Progenitor cell of endocrine pancreas (in vitro differentiated cells): Measurements from ENCODE around the gene KRT16. TPM values are rescaled to one million over a fixed set of nuclear protein-coding genes. Genes with fewer than 3 reads are reported as not detected.

Source experiments
- DNase-seq: peaks from one replicate; pipeline ENCODE4 v3.0.0; 2021; ENCODE audit warnings: low spot score; ENCODE audit not compliant: unreplicated experiment
- H3K27ac Mint-ChIP-seq: 2 replicates; pipeline ENCODE4 v1.8.0; 2021; ENCODE audit warnings: mild to moderate bottlenecking, moderate library complexity, mixed read lengths
- H3K27me3 Mint-ChIP-seq: 2 replicates; pipeline ENCODE4 v1.8.0; 2021; ENCODE audit warnings: mixed read lengths
- H3K36me3 Mint-ChIP-seq: 2 replicates; pipeline ENCODE4 v1.8.0; 2022; ENCODE audit warnings: mixed read lengths; ENCODE audit not compliant: insufficient read depth
- H3K4me1 Mint-ChIP-seq: 2 replicates; pipeline ENCODE4 v1.8.0; 2021; ENCODE audit warnings: low read depth, mixed read lengths
- H3K4me3 Mint-ChIP-seq: 2 replicates; pipeline ENCODE4 v1.8.0; 2021; ENCODE audit warnings: low read depth, mild to moderate bottlenecking, moderate library complexity, mixed read lengths
- H3K9me3 Mint-ChIP-seq: 2 replicates; pipeline ENCODE4 v1.8.0; 2021; ENCODE audit warnings: low read depth, mixed read lengths
- total RNA-seq: library from RNA; stranded (reverse); gene quantifications from 2 replicates; pipeline ENCODE4 v1.2.1, GENCODE V29; 2021
- TF ChIP-seq, protein P1 (sequence below): fragments of 200-600 bp; sonication (generic); IDR thresholded peaks from one replicate; pipeline ENCODE4 v1.5.0; 2021; ENCODE audit warnings: antibody characterized with exemption, mild to moderate bottlenecking; ENCODE audit not compliant: unreplicated experiment

KRT16 gene
- total RNA-seq, 1 donor from 2014 or later = not detected

- Mint-ChIP-seq H3K4me1 (peaks cover 16% of the 10 kb centered on the region), H3K36me3 (no peaks in the 10 kb centered on the region), H3K27me3 (no peaks in the 10 kb centered on the region), H3K4me3 (no peak overlapping the region), H3K9me3 (no peaks in the 10 kb centered on the region), H3K27ac (no peak overlapping the region)
- no peak for DNase-seq
- TF ChIP-seq, protein P1, sequence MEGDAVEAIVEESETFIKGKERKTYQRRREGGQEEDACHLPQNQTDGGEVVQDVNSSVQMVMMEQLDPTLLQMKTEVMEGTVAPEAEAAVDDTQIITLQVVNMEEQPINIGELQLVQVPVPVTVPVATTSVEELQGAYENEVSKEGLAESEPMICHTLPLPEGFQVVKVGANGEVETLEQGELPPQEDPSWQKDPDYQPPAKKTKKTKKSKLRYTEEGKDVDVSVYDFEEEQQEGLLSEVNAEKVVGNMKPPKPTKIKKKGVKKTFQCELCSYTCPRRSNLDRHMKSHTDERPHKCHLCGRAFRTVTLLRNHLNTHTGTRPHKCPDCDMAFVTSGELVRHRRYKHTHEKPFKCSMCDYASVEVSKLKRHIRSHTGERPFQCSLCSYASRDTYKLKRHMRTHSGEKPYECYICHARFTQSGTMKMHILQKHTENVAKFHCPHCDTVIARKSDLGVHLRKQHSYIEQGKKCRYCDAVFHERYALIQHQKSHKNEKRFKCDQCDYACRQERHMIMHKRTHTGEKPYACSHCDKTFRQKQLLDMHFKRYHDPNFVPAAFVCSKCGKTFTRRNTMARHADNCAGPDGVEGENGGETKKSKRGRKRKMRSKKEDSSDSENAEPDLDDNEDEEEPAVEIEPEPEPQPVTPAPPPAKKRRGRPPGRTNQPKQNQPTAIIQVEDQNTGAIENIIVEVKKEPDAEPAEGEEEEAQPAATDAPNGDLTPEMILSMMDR = no peak
Measured at GRCh38 chr17:41650794-41651624, 38.4 kb upstream of the KRT16 start.

DNA sequence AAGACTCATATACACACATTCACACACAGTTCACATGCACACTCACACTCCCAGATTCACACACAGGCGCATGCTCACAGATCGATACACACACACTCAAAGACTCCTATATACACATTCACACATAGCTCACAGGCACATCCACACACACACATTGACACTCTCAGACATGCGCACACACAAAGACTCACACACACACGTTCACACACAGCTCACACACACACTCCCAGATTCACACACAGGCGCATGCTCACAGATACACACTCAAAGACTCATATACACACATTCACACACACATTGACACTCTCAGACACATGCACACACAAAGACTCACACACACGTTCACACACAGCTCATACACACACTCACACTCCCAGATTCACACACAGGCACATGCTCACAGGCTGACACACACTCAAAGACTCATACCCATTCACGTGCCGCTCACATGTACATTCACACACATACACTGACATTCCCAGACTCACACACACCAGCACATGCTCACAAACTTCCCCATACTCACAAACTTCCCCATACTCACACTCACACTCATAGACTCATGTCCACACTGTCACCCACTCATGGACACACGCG, 37.5 kb upstream of the KRT16 start:
- TF ChIP-seq, protein P1 = no peak
- no peak for DNase-seq
- H3K4me3 Mint-ChIP-seq = no peak overlapping the region
- H3K27me3 Mint-ChIP-seq = no peaks in the 10 kb centered on the region
- no peaks in the 10 kb centered on the region for H3K9me3 Mint-ChIP-seq
- peaks cover 10% of the 10 kb centered on the region for H3K4me1 Mint-ChIP-seq
- H3K36me3 Mint-ChIP-seq = no peaks in the 10 kb centered on the region
- no peak overlapping the region for H3K27ac Mint-ChIP-seq

DNA sequence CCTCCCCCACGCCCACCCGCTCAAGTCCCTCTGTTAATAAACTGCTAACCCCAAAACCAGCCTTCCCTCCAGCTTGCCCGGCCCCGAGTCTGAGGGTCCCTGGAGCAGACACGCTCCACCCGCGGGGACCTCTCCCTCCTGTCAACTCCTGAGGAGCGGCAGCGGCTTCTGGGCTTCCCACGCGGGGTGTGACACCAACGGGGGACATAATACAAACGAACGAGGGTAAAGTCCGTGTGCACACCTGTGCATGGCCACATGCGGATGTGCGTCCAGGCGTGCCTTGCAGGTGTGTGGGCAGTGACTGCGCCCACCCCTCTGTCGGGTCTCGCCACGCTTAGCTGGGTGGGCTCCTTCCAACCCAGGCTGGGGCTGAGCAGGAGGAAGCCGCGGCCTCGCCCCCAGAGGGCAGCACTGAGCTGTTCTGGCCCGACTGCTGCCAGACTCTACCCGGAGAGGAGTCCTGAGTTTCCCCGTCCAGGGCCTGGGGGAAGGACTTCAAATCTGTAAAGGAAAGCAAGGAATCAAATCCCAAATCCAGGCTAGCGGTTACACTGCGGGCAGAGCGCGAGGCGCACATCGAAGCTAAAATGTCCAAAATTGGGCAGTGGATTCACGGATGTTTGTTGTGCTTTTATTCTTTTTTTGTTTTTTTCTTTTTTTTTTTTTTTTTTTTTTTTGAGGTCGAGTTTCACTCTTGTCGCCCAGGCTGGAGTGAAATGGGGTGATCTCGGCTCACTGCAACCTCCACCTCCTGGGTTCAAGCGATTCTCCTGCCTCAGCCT, 36.0 kb upstream of the KRT16 start:
- Mint-ChIP-seq H3K9me3 (no peaks in the 10 kb centered on the region), H3K27ac (peak overlapping the region; percentile 92), H3K36me3 (no peaks in the 10 kb centered on the region), H3K4me1 (peaks cover 10% of the 10 kb centered on the region), H3K27me3 (no peaks in the 10 kb centered on the region), H3K4me3 (peak overlapping the region; percentile 53)
- TF ChIP-seq, protein P1 = peak; percentile 91
- peak; percentile 87 for DNase-seq

GRCh38 chr17:41647940-41648410, 35.4 kb upstream of the KRT16 start:
- Mint-ChIP-seq H3K27ac (no peak overlapping the region), H3K36me3 (no peaks in the 10 kb centered on the region), H3K4me1 (peaks cover 10% of the 10 kb centered on the region)

More at GRCh38 chr17:41647940-41648410, 35.4 kb upstream of the KRT16 start:
- no peaks in the 10 kb centered on the region for H3K9me3 Mint-ChIP-seq
- TF ChIP-seq, protein P1 = peak; percentile 99
- peak overlapping the region; percentile 53 for H3K4me3 Mint-ChIP-seq
- H3K27me3 Mint-ChIP-seq = no peaks in the 10 kb centered on the region
- peak; percentile 95 for DNase-seq
